PC-3 (cell line): ENCODE data around the gene ZSCAN12. TPM values are rescaled to one million over a fixed set of nuclear protein-coding genes. Genes with fewer than 3 reads are reported as not detected.
"Not testable (repeated sequence)": the region's sequence is repeated elsewhere in the genome, so short reads cannot be mapped to it uniquely, and the experiment has no call there.

Experiments
- ATAC-seq: fragments of 200-7000 bp; cut with Tn5 transposase; 2 replicates; pipeline ENCODE4 v1.9.1; 2020; ENCODE audit warnings: mild to moderate bottlenecking, moderate library complexity
- BruUV-seq: library from RNA; stranded (reverse); fragments of 400-500 nt; replicated peaks from 2 replicates; lab custom pipeline; 2021; lab: Mats Ljungman, UMichigan
- CTCF ChIA-PET: fragments of 300-600 bp; sonication (Branson Sonifier 250); formaldehyde crosslinking; loops from one replicate; lab custom pipeline; 2022; ENCODE audit warnings: antibody characterized with exemption; lab: Charles Lee
- POLR2A ChIA-PET: fragments of 300-600 bp; sonication (Branson Sonifier 250); formaldehyde crosslinking; loops from one replicate; lab custom pipeline; 2022; ENCODE audit warnings: antibody characterized with exemption; ENCODE audit not compliant: unreplicated experiment; lab: Charles Lee
- DNase-seq: peaks from one replicate; pipeline ENCODE4 v3.0.0-alpha.2; 2015
- H2AFZ ChIP-seq: fragments of 300-600 bp; sonication (generic); 2 replicates; pipeline ENCODE4 v1.6.0; 2016; ENCODE audit warnings: antibody characterized with exemption, low read length
- H3F3A ChIP-seq: fragments of 300-600 bp; sonication (generic); one replicate; pipeline ENCODE4 v1.6.0; 2017; ENCODE audit warnings: antibody characterized with exemption, low read length, control low read depth, mild to moderate bottlenecking; ENCODE audit not compliant: unreplicated experiment
- H3K27ac ChIP-seq: fragments of 300-600 bp; sonication (generic); 2 replicates; pipeline ENCODE4 v1.5.1; 2016; ENCODE audit warnings: mild to moderate bottlenecking, low read length
- H3K27me3 ChIP-seq: fragments of 300-600 bp; sonication (generic); 2 replicates; pipeline ENCODE4 v1.6.1; 2016; ENCODE audit warnings: low read length, mixed read lengths
- H3K36me3 ChIP-seq: fragments of 300-600 bp; sonication (generic); 2 replicates; pipeline ENCODE4 v1.6.1; 2016; ENCODE audit warnings: low read depth, mixed run types, low read length, mixed read lengths
- H3K4me1 ChIP-seq: fragments of 300-600 bp; sonication (generic); 2 replicates; pipeline ENCODE4 v1.5.1; 2016; ENCODE audit warnings: low read length; ENCODE audit not compliant: insufficient read depth
- H3K4me2 ChIP-seq: fragments of 300-600 bp; sonication (generic); 2 replicates; pipeline ENCODE4 v1.6.0; 2016; ENCODE audit warnings: low read length
- H3K4me3 ChIP-seq: fragments of 300-600 bp; sonication (generic); 2 replicates; pipeline ENCODE4 v1.5.1; 2016; ENCODE audit warnings: mild to moderate bottlenecking, low read length, mixed read lengths
- H3K79me2 ChIP-seq: fragments of 300-600 bp; sonication (generic); 2 replicates; pipeline ENCODE4 v1.6.1; 2017; ENCODE audit warnings: low read length, mixed read lengths
- H3K9ac ChIP-seq: fragments of 300-600 bp; sonication (generic); 2 replicates; pipeline ENCODE4 v1.6.0; 2016; ENCODE audit warnings: mild to moderate bottlenecking, low read length
- H3K9me2 ChIP-seq: fragments of 300-600 bp; sonication (generic); replicated peaks from 2 replicates; pipeline ENCODE4 v1.6.1; 2016; ENCODE audit warnings: mixed run types, low read length, mixed read lengths
- H3K9me3 ChIP-seq: fragments of 300-600 bp; sonication (generic); 2 replicates; pipeline ENCODE4 v1.6.1; 2016; ENCODE audit warnings: low read length, mixed read lengths
- H4K20me1 ChIP-seq: fragments of 300-600 bp; sonication (generic); 2 replicates; pipeline ENCODE4 v1.6.1; 2016; ENCODE audit warnings: low read length, mixed read lengths
- EZH2 ChIP-seq: fragments of 300-600 bp; sonication (generic); IDR thresholded peaks from one replicate; pipeline ENCODE4 v1.6.1; 2017; ENCODE audit warnings: antibody characterized with exemption, mild to moderate bottlenecking, low read length; ENCODE audit not compliant: unreplicated experiment
- EZH2phosphoT487 ChIP-seq: fragments of 300-600 bp; sonication (generic); IDR thresholded peaks from 2 replicates; pipeline ENCODE4 v1.6.1; 2018; ENCODE audit warnings: mild to moderate bottlenecking, antibody characterized with exemption, low read length, borderline replicate concordance
- intact Hi-C: fragments of 100-400 bp; cut with micrococcal nuclease; formaldehyde crosslinking; loops from 2 replicates; pipeline ENCODE4 v1.9.0; 2023
- total RNA-seq: library from RNA; depleted of rRNA; stranded (reverse); fragments of >200 nt; gene quantifications from 2 replicates; pipeline ENCODE4 v1.2.3, GENCODE V29; 2014
- TF ChIP-seq, protein P1 (sequence below): fragments of 300-600 bp; sonication (generic); conservative IDR thresholded peaks from 2 replicates; pipeline ENCODE4 v1.5.1; 2017; ENCODE audit warnings: antibody characterized with exemption, low read depth, mild to moderate bottlenecking, low read length

ZSCAN12 gene
- total RNA-seq, 1 experiment from 2014 or later = 0.95 TPM

DNA sequence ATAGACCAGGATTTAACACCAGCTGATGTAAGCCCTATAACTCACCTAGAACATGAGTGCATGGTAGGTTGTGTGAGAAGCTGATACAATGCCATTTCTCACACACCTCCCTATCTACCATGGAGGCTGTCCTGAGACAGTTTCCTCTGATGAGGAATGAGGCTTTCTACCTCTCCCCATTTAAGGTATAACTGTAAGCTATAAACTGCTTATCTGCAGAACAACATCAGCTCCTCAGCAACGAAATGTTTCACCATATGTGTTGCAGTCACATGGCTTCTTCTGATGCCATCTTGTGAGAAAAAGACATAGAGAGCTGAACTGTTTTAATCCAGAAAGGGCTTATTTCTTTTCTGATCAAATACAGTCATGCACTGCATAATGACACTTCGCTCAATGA is 29.1 kb downstream of the ZSCAN12 start:
- Histone ChIP-seq H3K4me1 (no peaks in the 10 kb centered on the region), H3K4me3 (no peak overlapping the region), H3K9ac (no peak overlapping the region), H4K20me1 (no peaks in the 10 kb centered on the region), H2AFZ (no peak overlapping the region), H3K9me3 (no peaks in the 10 kb centered on the region), H3K27ac (no peak overlapping the region), H3F3A (no peaks in the 10 kb centered on the region), H3K36me3 (0 out of 2 replicates have a peak, but pooled peaks cover 3% of the 10 kb centered on the region), H3K79me2 (no peaks in the 10 kb centered on the region), H3K27me3 (no peaks in the 10 kb centered on the region), H3K4me2 (no peak overlapping the region), H3K9me2 (no peaks in the 10 kb centered on the region)
- ChIA-PET POLR2A (no interaction called here), CTCF (interaction anchor here (0.5 kb wide), 1 partner anchor 1724 kb away, joined by 8 read pairs; no protein-coding TSS in a partner anchor)
- intact Hi-C loops = no loop called here
- TF ChIP-seq, protein P1, sequence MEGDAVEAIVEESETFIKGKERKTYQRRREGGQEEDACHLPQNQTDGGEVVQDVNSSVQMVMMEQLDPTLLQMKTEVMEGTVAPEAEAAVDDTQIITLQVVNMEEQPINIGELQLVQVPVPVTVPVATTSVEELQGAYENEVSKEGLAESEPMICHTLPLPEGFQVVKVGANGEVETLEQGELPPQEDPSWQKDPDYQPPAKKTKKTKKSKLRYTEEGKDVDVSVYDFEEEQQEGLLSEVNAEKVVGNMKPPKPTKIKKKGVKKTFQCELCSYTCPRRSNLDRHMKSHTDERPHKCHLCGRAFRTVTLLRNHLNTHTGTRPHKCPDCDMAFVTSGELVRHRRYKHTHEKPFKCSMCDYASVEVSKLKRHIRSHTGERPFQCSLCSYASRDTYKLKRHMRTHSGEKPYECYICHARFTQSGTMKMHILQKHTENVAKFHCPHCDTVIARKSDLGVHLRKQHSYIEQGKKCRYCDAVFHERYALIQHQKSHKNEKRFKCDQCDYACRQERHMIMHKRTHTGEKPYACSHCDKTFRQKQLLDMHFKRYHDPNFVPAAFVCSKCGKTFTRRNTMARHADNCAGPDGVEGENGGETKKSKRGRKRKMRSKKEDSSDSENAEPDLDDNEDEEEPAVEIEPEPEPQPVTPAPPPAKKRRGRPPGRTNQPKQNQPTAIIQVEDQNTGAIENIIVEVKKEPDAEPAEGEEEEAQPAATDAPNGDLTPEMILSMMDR = no peak
- TF ChIP-seq EZH2 (no peak), EZH2phosphoT487 (no peak)
- ATAC-seq (no peak), DNase-seq (no peak)
- BruUV-seq = no TSS peak

DNA sequence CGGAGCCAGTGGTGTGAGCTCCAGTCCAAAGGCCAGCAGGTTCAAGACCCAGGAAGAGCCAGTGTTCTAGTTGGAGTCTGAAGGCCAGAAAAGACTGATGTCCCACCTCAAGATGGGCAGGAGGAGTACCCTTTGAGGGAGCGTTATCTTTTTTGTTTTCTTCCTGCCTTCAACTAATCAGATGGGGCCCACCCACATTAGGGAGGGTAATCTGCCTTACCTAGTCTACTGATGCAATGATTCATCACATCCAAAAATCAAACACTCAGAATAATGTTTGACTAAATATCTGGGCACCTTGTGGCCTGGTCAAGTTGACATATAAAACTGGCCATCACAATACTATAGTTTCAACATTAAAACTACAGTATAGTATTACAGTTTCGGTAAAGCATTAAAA is 30.1 kb downstream of the ZSCAN12 start:
- no peak overlapping the region for H3K9ac ChIP-seq

DNA sequence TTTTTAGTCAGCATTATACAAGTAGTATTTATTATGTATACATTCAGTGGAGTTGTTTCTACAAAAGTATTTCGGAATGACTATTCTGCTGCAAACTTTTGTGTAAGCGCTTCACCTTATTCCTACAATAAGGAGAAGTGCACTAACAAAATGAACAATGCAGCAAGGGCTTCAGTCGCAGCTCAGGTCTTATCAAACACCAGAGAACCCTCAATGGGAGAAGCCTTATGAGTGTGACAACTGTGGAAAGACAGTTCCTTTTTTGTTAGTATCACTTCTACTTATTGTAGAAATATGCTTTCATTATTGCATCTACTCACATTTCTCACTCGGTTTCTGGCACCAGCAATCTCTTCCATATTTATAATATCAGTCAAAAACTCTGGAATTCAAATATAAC is 31.0 kb downstream of the ZSCAN12 start:
- H3K79me2 ChIP-seq = no peaks in the 10 kb centered on the region
- H3K27ac ChIP-seq = no peak overlapping the region
- H3K4me1 ChIP-seq = no peaks in the 10 kb centered on the region
- no peaks in the 10 kb centered on the region for H3K27me3 ChIP-seq
- BruUV-seq = no TSS peak
- H3K4me3 ChIP-seq = no peak overlapping the region
- ATAC-seq (no peak), DNase-seq (no peak)
- no peaks in the 10 kb centered on the region for H3F3A ChIP-seq
- intact Hi-C loops = no loop called here
- no peak overlapping the region for H2AFZ ChIP-seq
- H3K4me2 ChIP-seq = no peak overlapping the region
- H3K9me3 ChIP-seq = no peaks in the 10 kb centered on the region
- H3K9me2 ChIP-seq = no peaks in the 10 kb centered on the region
- CTCF ChIA-PET = no interaction called here
- H3K9ac ChIP-seq = no peak overlapping the region
- POLR2A ChIA-PET = no interaction called here
- TF ChIP-seq EZH2phosphoT487 = no peak
- 0 out of 2 replicates have a peak, but pooled peaks cover 7% of the 10 kb centered on the region for H3K36me3 ChIP-seq
- H4K20me1 ChIP-seq = no peaks in the 10 kb centered on the region

More for the DNA sequence above, 30.1 kb downstream of the ZSCAN12 start:
- 0 out of 2 replicates have a peak, but pooled peaks cover 7% of the 10 kb centered on the region for H3K36me3 ChIP-seq
- no peaks in the 10 kb centered on the region for H3K9me3 ChIP-seq
- H3K27me3 ChIP-seq = no peaks in the 10 kb centered on the region
- H2AFZ ChIP-seq = no peak overlapping the region
- TF ChIP-seq EZH2 = no peak
- no peak for ATAC-seq
- H3K9me2 ChIP-seq = no peaks in the 10 kb centered on the region
- ChIA-PET POLR2A (no interaction called here), CTCF (no interaction called here)
- H3K4me3 ChIP-seq = no peak overlapping the region
- intact Hi-C loops = no loop called here
- no peaks in the 10 kb centered on the region for H3K4me1 ChIP-seq
- no TSS peak for BruUV-seq
- no peak for DNase-seq
- H3F3A ChIP-seq = no peaks in the 10 kb centered on the region
- no peaks in the 10 kb centered on the region for H3K79me2 ChIP-seq
- no peaks in the 10 kb centered on the region for H4K20me1 ChIP-seq
- H3K4me2 ChIP-seq = no peak overlapping the region
- no peak overlapping the region for H3K27ac ChIP-seq

DNA sequence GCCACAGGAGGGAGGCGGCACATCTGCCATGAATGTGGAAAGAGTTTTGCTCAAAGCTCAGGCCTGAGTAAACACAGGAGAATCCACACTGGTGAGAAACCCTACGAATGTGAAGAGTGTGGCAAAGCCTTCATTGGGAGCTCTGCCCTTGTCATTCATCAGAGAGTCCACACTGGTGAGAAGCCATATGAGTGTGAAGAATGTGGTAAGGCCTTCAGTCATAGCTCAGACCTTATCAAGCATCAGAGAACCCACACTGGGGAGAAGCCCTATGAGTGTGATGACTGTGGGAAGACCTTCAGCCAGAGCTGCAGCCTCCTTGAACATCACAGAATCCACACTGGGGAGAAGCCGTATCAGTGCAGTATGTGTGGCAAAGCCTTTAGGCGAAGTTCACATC is 34.0 kb downstream of the ZSCAN12 start:
- DNase-seq, H3K27ac ChIP-seq, POLR2A ChIA-PET, H3F3A ChIP-seq, H3K27me3 ChIP-seq, H3K4me2 ChIP-seq, H3K4me1 ChIP-seq, H3K9ac ChIP-seq, H3K9me3 ChIP-seq, H4K20me1 ChIP-seq, H3K9me2 ChIP-seq, ATAC-seq, H3K4me3 ChIP-seq, H3K79me2 ChIP-seq, CTCF ChIA-PET, intact Hi-C loops, H2AFZ ChIP-seq: not testable (repeated sequence)
- H3K36me3 ChIP-seq = 0 out of 2 replicates have a peak, but pooled peaks cover 11% of the 10 kb centered on the region
- BruUV-seq = TSS peak; percentile 10
